ENCODE data around the gene C5orf52.
"Not testable (repeated sequence)": the region's sequence is repeated elsewhere in the genome, so short reads cannot be mapped to it uniquely, and the experiment has no call there.

GRCh38 chr5:157722895-157723294 is 51.6 kb downstream of the C5orf52 start:
- TF ChIP-seq, protein P1, sequence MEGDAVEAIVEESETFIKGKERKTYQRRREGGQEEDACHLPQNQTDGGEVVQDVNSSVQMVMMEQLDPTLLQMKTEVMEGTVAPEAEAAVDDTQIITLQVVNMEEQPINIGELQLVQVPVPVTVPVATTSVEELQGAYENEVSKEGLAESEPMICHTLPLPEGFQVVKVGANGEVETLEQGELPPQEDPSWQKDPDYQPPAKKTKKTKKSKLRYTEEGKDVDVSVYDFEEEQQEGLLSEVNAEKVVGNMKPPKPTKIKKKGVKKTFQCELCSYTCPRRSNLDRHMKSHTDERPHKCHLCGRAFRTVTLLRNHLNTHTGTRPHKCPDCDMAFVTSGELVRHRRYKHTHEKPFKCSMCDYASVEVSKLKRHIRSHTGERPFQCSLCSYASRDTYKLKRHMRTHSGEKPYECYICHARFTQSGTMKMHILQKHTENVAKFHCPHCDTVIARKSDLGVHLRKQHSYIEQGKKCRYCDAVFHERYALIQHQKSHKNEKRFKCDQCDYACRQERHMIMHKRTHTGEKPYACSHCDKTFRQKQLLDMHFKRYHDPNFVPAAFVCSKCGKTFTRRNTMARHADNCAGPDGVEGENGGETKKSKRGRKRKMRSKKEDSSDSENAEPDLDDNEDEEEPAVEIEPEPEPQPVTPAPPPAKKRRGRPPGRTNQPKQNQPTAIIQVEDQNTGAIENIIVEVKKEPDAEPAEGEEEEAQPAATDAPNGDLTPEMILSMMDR (IDR thresholded peaks at IDR 0.05; ENCODE audit: low read depth, low read length) = not testable (repeated sequence)
- TF ChIP-seq POLR2A (IDR thresholded peaks at IDR 0.05; ENCODE audit: extremely low read depth, insufficient read length); MYC (IDR thresholded peaks at IDR 0.05; ENCODE audit: low read depth, low read length): not testable (repeated sequence)

All from NB4 (cell line).